ENCODE data around the gene IER5L.
A peak's percentile ranks its signal among the peaks of the same experiment; 100 is the strongest.

The IER5L gene

DNA sequence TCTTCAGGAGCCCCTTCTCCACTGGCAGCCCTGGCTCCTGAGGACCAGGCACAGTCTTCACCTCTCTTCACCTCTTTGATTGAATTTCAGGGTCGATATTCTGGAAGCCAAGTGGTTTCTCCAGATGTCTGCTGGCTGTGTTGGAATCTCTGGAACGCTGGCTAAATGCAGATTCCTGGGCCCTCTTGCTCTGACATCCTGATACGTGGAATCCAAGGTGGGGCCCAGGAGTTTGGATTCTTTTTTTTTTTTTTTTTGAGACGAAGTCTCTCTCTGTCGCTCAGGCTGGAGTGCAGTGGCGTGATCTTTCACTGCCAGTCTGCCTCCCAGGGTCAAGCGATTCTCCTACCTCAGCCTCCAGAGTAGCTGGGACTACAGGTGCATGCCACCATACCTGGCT, 26.8 kb upstream of the IER5L start:
- TF ChIP-seq ZFX (IDR thresholded peaks at IDR 0.05; ENCODE audit: borderline replicate concordance) (no peak), CTCF (IDR thresholded peaks at IDR 0.05) (no peak)
- no peak overlapping the region for H3K27ac ChIP-seq

- TF ChIP-seq ZFX (IDR thresholded peaks at IDR 0.05; ENCODE audit: borderline replicate concordance): no peak
- no peak for TF ChIP-seq CTCF (IDR thresholded peaks at IDR 0.05)
- H3K27ac ChIP-seq: no peak overlapping the region
Measured at GRCh38 chr9:129203556-129203909, 25.5 kb upstream of the IER5L start.

GRCh38 chr9:129202613-129203555, 24.8 kb upstream of the IER5L start:
- H3K27ac ChIP-seq: peak overlapping the region; percentile 56
- TF ChIP-seq CTCF (IDR thresholded peaks at IDR 0.05) (no peak), ZFX (IDR thresholded peaks at IDR 0.05; ENCODE audit: borderline replicate concordance) (no peak)

- TF ChIP-seq CTCF (IDR thresholded peaks at IDR 0.05): no peak
- no peak for TF ChIP-seq ZFX (IDR thresholded peaks at IDR 0.05; ENCODE audit: borderline replicate concordance)
- H3K27ac ChIP-seq: no peak overlapping the region
Measured at GRCh38 chr9:129201866-129202265, 23.8 kb upstream of the IER5L start.

DNA sequence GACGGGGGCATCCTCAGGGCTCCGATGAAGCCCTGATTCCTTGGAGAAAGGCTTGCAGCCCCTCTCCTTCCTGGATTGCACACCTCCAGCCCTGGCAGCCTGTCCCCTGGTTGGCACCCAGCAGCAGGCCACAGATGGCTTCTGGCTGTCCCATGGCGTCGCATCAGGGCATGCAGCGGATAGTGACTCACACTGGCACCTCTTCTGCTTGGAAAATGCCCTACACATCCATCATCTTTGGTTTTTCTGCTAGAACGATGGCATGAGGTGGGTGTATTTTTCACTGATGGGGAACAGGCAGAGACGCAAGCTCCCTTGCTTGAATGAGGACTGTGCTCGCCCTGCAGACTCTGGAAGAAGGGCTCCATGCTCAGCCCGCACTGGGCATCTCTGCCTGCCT, 23.2 kb upstream of the IER5L start:
- TF ChIP-seq ZFX (IDR thresholded peaks at IDR 0.05; ENCODE audit: borderline replicate concordance) (no peak), CTCF (IDR thresholded peaks at IDR 0.05) (no peak)
- H3K27ac ChIP-seq: no peak overlapping the region

GRCh38 chr9:129200255-129200654, 22.2 kb upstream of the IER5L start:
- TF ChIP-seq CTCF (IDR thresholded peaks at IDR 0.05): no peak
- no peak for TF ChIP-seq ZFX (IDR thresholded peaks at IDR 0.05; ENCODE audit: borderline replicate concordance)
- no peak overlapping the region for H3K27ac ChIP-seq

DNA sequence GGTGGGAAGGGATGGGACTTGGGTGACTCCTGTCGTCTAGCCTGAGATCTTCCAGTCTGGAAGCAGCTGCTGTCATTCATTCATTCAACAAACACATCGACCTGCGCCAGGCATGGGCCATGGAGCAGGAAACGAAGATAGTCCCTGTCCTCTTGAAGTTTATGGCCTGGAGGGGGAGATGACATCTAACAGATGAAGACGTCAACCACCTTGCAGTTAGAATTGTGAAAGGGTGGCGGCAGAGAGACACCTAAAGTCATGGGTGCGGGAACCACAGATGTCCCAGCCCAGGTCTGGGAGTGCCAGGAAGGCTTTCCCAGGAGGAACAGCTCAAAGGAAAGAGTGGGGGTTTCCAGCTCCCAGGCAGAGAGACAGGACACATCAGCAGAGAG, 21.0 kb upstream of the IER5L start:
- H3K27ac ChIP-seq: no peak overlapping the region
- no peak for TF ChIP-seq ZFX (IDR thresholded peaks at IDR 0.05; ENCODE audit: borderline replicate concordance)
- TF ChIP-seq CTCF (IDR thresholded peaks at IDR 0.05): no peak

All from 22Rv1 (cell line).